ENCODE data around the gene RAG2. TPM values are rescaled to one million over a fixed set of nuclear protein-coding genes. Genes with fewer than 3 reads are reported as not detected.

RAG2 gene
- total and polyA plus RNA-seq, 12 donors = not detected

DNA sequence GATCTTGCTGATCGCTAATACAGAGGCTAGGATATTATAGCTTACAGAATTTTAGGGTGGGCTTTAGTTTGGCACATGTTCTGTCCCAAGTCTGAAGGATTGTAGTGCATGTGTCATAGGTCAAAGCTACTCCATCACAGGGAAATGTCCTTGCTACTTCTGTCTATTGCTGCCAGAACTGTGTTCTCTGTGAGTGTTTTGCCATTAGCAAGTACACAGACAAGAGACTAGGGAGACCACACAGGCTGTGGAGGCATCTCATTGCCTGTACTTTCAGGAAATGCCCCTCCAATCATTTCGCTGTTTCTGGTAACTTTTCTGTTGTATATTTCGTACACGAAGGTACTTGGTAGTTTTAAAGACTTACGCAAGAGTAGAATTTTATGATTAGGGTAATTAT, 25.5 kb upstream of the RAG2 start:
- intact Hi-C loops (cut with DNase I) = no loop called here
- DNase-seq = no peak
- H3K4me3 ChIP-seq = no peak overlapping the region
- 85 to 91% (median 87%) methylated on average over 5 of the region's 5 CpGs for WGBS, 4 donors
- no peaks in the 10 kb centered on the region for H3K27me3 ChIP-seq
- no peaks in the 10 kb centered on the region for H3K36me3 ChIP-seq (replicated peaks in 1 of 2)
- no peaks in the 10 kb centered on the region for H3K4me1 ChIP-seq (replicated peaks in 1 of 2)
- H3K27ac ChIP-seq = no peak overlapping the region
- TF ChIP-seq, protein P1, sequence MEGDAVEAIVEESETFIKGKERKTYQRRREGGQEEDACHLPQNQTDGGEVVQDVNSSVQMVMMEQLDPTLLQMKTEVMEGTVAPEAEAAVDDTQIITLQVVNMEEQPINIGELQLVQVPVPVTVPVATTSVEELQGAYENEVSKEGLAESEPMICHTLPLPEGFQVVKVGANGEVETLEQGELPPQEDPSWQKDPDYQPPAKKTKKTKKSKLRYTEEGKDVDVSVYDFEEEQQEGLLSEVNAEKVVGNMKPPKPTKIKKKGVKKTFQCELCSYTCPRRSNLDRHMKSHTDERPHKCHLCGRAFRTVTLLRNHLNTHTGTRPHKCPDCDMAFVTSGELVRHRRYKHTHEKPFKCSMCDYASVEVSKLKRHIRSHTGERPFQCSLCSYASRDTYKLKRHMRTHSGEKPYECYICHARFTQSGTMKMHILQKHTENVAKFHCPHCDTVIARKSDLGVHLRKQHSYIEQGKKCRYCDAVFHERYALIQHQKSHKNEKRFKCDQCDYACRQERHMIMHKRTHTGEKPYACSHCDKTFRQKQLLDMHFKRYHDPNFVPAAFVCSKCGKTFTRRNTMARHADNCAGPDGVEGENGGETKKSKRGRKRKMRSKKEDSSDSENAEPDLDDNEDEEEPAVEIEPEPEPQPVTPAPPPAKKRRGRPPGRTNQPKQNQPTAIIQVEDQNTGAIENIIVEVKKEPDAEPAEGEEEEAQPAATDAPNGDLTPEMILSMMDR (IDR thresholded peaks at IDR 0.05) = no peak
- TF ChIP-seq POLR2A (IDR thresholded peaks at IDR 0.05) = no peak
- H3K9me3 ChIP-seq (replicated peaks in 1 of 3) = no peaks in the 10 kb centered on the region

DNA sequence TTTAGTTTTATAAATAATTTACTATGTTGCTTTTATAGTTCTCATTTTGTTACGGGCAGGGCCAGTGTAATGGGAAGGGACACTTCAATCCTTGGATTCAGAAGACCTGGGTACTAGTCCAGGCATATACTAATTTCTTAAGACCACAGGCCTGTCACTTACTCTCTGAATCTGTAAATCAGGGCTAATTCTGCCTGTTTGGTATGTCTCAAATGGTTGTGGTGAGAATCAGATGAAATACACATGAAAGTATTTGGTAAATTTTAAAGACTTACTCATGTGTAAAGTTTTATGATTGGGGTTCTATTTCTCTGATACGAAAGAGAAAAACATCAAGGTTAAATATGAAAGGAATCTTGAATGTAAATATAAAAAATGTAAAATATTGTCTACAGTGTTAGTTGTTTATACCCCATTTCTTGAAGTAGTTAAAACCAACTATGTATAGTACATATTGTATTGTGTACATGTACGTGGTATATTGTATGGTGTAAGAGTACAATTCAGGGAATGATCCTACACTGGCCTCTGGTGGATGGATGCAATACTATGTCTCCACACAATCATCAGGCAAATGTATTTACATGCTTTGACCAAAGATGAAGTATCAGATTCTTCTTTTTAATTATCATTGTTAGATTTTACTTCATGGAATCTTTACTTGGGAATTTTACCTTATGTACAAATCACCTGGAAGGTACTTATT, 24.5 kb upstream of the RAG2 start:
- TF ChIP-seq, protein P1 (IDR thresholded peaks at IDR 0.05) = peak in 4 of 6 experiments; percentile 30 to 51 (median 42)
- no peak for TF ChIP-seq POLR2A (IDR thresholded peaks at IDR 0.05)
- H3K27ac ChIP-seq = no peak overlapping the region
- WGBS, 4 donors = 82 to 94% (median 86%) methylated on average over 3 of the region's 3 CpGs
- H3K9me3 ChIP-seq (replicated peaks in 1 of 3) = no peaks in the 10 kb centered on the region
- no peaks in the 10 kb centered on the region for H3K27me3 ChIP-seq
- H3K4me1 ChIP-seq (replicated peaks in 1 of 2) = no peaks in the 10 kb centered on the region
- H3K36me3 ChIP-seq (replicated peaks in 1 of 2) = no peaks in the 10 kb centered on the region
- peak in 1 of 7 donors; percentile 4 for DNase-seq
- intact Hi-C loops (cut with DNase I) = no loop called here
- H3K4me3 ChIP-seq = no peak overlapping the region

DNA sequence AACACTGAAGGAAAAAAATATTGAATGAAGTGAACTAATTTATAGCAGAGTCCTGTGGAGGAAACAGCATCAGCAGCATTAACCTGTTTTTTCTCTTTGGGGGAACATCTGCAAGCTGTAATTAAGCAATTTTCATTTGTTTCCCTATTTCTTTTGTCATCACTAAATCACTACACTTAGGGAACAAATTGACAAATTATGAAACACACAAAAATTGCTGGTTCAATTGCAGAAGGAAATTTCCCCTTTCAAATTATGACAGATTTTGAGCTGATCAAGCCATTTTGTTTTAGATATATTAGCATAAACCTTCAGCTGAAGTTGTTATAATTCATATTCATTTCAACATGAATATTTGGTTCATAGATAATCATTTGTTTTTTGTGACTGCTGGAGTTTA, 22.2 kb upstream of the RAG2 start:
- H3K4me3 ChIP-seq = no peak overlapping the region
- no peaks in the 10 kb centered on the region for H3K4me1 ChIP-seq (replicated peaks in 1 of 2)
- TF ChIP-seq POLR2A (IDR thresholded peaks at IDR 0.05) = no peak
- TF ChIP-seq, protein P1 (IDR thresholded peaks at IDR 0.05) = no peak
- no peaks in the 10 kb centered on the region for H3K27me3 ChIP-seq
- no peak overlapping the region for H3K27ac ChIP-seq
- no peaks in the 10 kb centered on the region for H3K36me3 ChIP-seq (replicated peaks in 1 of 2)
- intact Hi-C loops (cut with DNase I) = no loop called here
- no peak for DNase-seq
- no peaks in the 10 kb centered on the region for H3K9me3 ChIP-seq (replicated peaks in 1 of 3)

DNA sequence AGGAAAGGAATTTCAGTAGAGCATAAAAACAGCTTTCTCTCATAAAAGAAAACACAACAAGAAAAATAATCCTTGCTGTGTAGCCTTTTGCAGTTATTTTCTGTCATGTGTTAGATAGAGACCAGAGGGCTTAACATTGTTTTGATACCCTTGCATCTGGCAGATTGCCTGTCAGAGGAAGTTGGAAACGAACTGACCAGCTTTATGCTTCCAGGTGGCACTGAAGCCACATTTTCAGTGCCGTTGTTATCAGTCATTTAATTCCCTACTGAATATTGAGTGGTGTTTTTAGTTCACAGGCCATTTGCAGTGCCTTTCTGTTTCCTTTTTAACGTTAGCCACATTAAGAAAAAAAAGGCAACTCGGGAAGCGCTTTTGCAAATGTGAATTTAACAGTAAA, 21.5 kb upstream of the RAG2 start:
- WGBS, 4 donors = 38 to 51% (median 40%) methylated on average over 5 of the region's 5 CpGs
- intact Hi-C loops (cut with DNase I) = no loop called here
- no peaks in the 10 kb centered on the region for H3K27me3 ChIP-seq
- H3K27ac ChIP-seq = no peak overlapping the region
- H3K4me1 ChIP-seq (replicated peaks in 1 of 2) = no peaks in the 10 kb centered on the region
- DNase-seq = no peak
- no peak for TF ChIP-seq POLR2A (IDR thresholded peaks at IDR 0.05)
- TF ChIP-seq, protein P1 (IDR thresholded peaks at IDR 0.05) = no peak
- H3K9me3 ChIP-seq (replicated peaks in 1 of 3) = no peaks in the 10 kb centered on the region
- no peaks in the 10 kb centered on the region for H3K36me3 ChIP-seq (replicated peaks in 1 of 2)
- H3K4me3 ChIP-seq = no peak overlapping the region

All from adrenal gland (tissue), 12 donors.